Forelimb muscle (tissue), 1 donor: ENCODE data around the gene URB1. TPM values are rescaled to one million over a fixed set of nuclear protein-coding genes. Genes with fewer than 3 reads are reported as not detected.
"Not testable (repeated sequence)": the region's sequence is repeated elsewhere in the genome, so short reads cannot be mapped to it uniquely, and the experiment has no call there.

ENCODE experiments used
- DNase-seq: peaks from one replicate; pipeline ENCODE4 v3.0.0-alpha.2; 2013; ENCODE audit warnings: low read depth
- polyA plus RNA-seq: library from polyadenylated mRNA; unstranded; fragments of 120-200 nt; gene quantifications from one replicate; pipeline ENCODE4 v1.2.1, GENCODE V29; 2013; ENCODE audit not compliant: insufficient read length

The URB1 gene
- polyA plus RNA-seq, 1 donor = 12.4 TPM

GRCh38 chr21:32319012-32319411 lies 73.8 kb downstream of the URB1 start:
- DNase-seq = no peak

- no peak for DNase-seq
Measured at GRCh38 chr21:32317726-32318125, 75.1 kb downstream of the URB1 start.

GRCh38 chr21:32316361-32317215 lies 76.2 kb downstream of the URB1 start:
- no peak for DNase-seq

GRCh38 chr21:32315511-32316281 lies 77.1 kb downstream of the URB1 start:
- DNase-seq = no peak

GRCh38 chr21:32314806-32315205 lies 78.0 kb downstream of the URB1 start:
- DNase-seq = no peak

GRCh38 chr21:32312976-32313375 lies 79.8 kb downstream of the URB1 start:
- DNase-seq = no peak

GRCh38 chr21:32312326-32312725 lies 80.5 kb downstream of the URB1 start:
- DNase-seq = no peak

- DNase-seq = no peak
Measured at GRCh38 chr21:32311621-32312020, 81.2 kb downstream of the URB1 start.

GRCh38 chr21:32310976-32311375 lies 81.8 kb downstream of the URB1 start:
- DNase-seq = not testable (repeated sequence)

GRCh38 chr21:32309906-32310460 lies 82.8 kb downstream of the URB1 start:
- DNase-seq = no peak

- no peak for DNase-seq
Measured at GRCh38 chr21:32308696-32309095, 84.1 kb downstream of the URB1 start.

- no peak for DNase-seq
Measured at GRCh38 chr21:32307706-32308105, 85.1 kb downstream of the URB1 start.

GRCh38 chr21:32306021-32306780 lies 86.6 kb downstream of the URB1 start:
- DNase-seq = no peak

- DNase-seq = no peak
Measured at GRCh38 chr21:32304998-32305397, 87.8 kb downstream of the URB1 start.

- no peak for DNase-seq
Measured at GRCh38 chr21:32303385-32303784, 89.4 kb downstream of the URB1 start.

- no peak for DNase-seq
Measured at GRCh38 chr21:32302560-32302959, 90.3 kb downstream of the URB1 start.

- no peak for DNase-seq
Measured at GRCh38 chr21:32301596-32301995, 91.2 kb downstream of the URB1 start.

GRCh38 chr21:32300117-32300681 lies 92.6 kb downstream of the URB1 start:
- no peak for DNase-seq

- DNase-seq = no peak
Measured at GRCh38 chr21:32299695-32300094, 93.1 kb downstream of the URB1 start.

GRCh38 chr21:32298658-32299081 lies 94.1 kb downstream of the URB1 start, which contains the start of gene MRAP:
Gene MRAP (plus strand): TSS chr21:32298855. CDS start chr21:32298972, 117 bp downstream.
- DNase-seq = no peak

- no peak for DNase-seq
Measured at GRCh38 chr21:32298148-32298559, 94.7 kb downstream of the URB1 start.
